Right atrium auricular region (tissue), 2 donors: ENCODE data around the gene ZBTB6. TPM values are rescaled to one million over a fixed set of nuclear protein-coding genes. Genes with fewer than 3 reads are reported as not detected.
"Not testable (repeated sequence)": the region's sequence is repeated elsewhere in the genome, so short reads cannot be mapped to it uniquely, and the experiment has no call there.

Source experiments
- DNase-seq: peaks from one replicate; pipeline ENCODE4 v3.0.0-alpha.2; 2019; ENCODE audit warnings: low spot score
- H3K27ac ChIP-seq, 2 donors: fragments of 200-600 bp; sonication (generic); 1 replicate in 1 of 2; 2 replicates in 1 of 2; pipeline ENCODE4 v1.5.1; 2016 to 2019
- H3K27me3 ChIP-seq, 2 donors: fragments of 200-600 bp; sonication (generic); one replicate each; pipeline versions ENCODE4 v1.5.1 to v1.6.0; 2017 to 2019
- H3K36me3 ChIP-seq: fragments of 200-600 bp; sonication (generic); one replicate; pipeline ENCODE4 v1.5.1; 2016
- H3K4me1 ChIP-seq, 2 donors: fragments of 200-600 bp; sonication (generic); one replicate each; pipeline versions ENCODE4 v1.5.1 to v1.6.0; 2017 to 2019
- H3K4me3 ChIP-seq, 2 donors: fragments of 200-600 bp; sonication (generic); 1 replicate in 1 of 2; 2 replicates in 1 of 2; pipeline ENCODE4 v1.5.1; 2017 to 2019; ENCODE audit warnings: mild to moderate bottlenecking in 1 of 2, moderate library complexity in 1 of 2
- H3K9me3 ChIP-seq, 2 donors: fragments of 200-600 bp; sonication (generic); one replicate each; pipeline ENCODE4 v1.5.1; 2019
- CTCF ChIP-seq, 2 donors: fragments of 200-600 bp; sonication (generic); IDR thresholded peaks; one replicate each; pipeline ENCODE4 v1.5.1; 2019; ENCODE audit warnings: antibody characterized with exemption in 2 of 2
- total RNA-seq, 2 donors: library from RNA; depleted of rRNA; stranded (reverse); fragments of >200 nt; gene quantifications; one replicate each; pipeline ENCODE4 v1.1.0, GENCODE V29; 2016

The ZBTB6 gene
- total RNA-seq, 2 donors from 2014 or later = 6.3 to 6.8 TPM

DNA sequence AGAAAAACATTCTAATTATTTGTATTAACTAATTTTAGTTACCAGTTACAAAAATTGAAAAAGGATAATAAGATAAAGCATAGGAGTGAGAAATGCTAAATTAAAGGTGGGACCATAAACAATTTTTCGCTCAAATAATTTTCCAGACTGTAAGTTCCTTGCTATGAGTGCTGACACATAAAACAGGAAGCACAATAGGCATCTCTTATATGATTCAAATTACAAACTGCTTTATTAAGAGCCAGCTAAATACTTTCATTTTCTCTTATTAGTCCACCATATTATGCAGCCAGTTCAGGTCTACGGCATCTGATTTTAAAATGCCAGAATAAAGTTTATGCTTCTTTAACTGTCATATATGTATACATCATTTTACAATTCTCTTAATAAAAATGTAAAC, 12.3 kb downstream of the ZBTB6 start:
- Histone ChIP-seq H3K4me1 (peaks cover 0 to 43% of the 10 kb centered on the region in 2 donors), H3K4me3 (no peak overlapping the region), H3K36me3 (peaks cover 9% of the 10 kb centered on the region), H3K27me3 (no peaks in the 10 kb centered on the region), H3K9me3 (no peaks in the 10 kb centered on the region), H3K27ac (no peak overlapping the region)
- TF ChIP-seq CTCF (IDR thresholded peaks at IDR 0.05) = no peak
- DNase-seq = no peak

DNA sequence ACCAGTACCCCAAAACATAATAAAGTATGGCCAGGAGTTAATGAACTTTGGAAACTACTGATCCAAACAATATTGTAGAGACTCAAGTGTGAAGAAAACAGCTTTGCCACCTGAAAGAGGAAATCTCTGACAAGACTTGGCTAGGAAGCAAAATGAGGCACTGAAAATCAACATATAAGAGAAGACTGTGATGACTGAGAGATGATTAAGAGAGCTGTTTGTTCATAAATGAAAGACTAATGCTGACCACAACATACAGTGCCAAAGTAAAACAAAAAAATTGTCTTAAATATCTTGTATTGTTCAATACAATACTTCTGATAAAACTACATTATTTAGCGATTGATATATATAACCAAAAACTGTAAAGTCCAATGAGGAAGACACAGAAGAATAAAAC, 15.2 kb downstream of the ZBTB6 start:
- TF ChIP-seq CTCF (IDR thresholded peaks at IDR 0.05) = no peak
- Histone ChIP-seq H3K27me3 (no peaks in the 10 kb centered on the region), H3K4me3 (no peak overlapping the region), H3K4me1 (peaks cover 0 to 28% of the 10 kb centered on the region in 2 donors), H3K36me3 (peaks cover 14% of the 10 kb centered on the region), H3K27ac (no peak overlapping the region), H3K9me3 (no peaks in the 10 kb centered on the region)
- no peak for DNase-seq

- no peaks in the 10 kb centered on the region for H3K27me3 ChIP-seq
- no peak for TF ChIP-seq CTCF (IDR thresholded peaks at IDR 0.05)
- no peaks in the 10 kb centered on the region for H3K4me1 ChIP-seq
- H3K4me3 ChIP-seq = no peak overlapping the region
- peaks cover 67% of the 10 kb centered on the region for H3K36me3 ChIP-seq
- no peak for DNase-seq
- H3K9me3 ChIP-seq = no peaks in the 10 kb centered on the region
- H3K27ac ChIP-seq = no peak overlapping the region
These were observed 24.6 kb downstream of the ZBTB6 start for GRCh38 chr9:122888480-122888879.

DNA sequence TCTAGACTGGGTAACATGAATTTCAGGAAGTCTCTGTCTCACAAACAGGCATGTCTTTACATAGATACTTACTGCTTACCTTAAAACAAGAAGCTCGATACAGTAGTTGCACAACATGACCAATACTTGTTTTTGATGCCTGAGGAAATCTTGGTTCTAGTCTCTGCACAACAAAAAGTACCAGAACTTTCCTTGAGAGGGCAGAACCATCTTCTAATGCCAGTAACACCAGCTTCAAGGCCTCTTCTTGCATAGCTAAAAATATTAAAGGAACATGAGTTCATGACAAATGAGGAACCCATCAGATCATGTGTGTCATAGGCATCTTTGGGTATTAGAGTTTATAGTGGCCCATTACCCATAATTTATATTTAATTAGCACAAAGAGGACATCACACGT, 30.0 kb downstream of the ZBTB6 start:
- Histone ChIP-seq H3K4me3 (no peak overlapping the region), H3K4me1 (peaks cover 0 to 8% of the 10 kb centered on the region in 2 donors), H3K27me3 (no peaks in the 10 kb centered on the region), H3K27ac (no peak overlapping the region), H3K36me3 (peaks cover 72% of the 10 kb centered on the region), H3K9me3 (no peaks in the 10 kb centered on the region)
- no peak for TF ChIP-seq CTCF (IDR thresholded peaks at IDR 0.05)
- no peak for DNase-seq

DNA sequence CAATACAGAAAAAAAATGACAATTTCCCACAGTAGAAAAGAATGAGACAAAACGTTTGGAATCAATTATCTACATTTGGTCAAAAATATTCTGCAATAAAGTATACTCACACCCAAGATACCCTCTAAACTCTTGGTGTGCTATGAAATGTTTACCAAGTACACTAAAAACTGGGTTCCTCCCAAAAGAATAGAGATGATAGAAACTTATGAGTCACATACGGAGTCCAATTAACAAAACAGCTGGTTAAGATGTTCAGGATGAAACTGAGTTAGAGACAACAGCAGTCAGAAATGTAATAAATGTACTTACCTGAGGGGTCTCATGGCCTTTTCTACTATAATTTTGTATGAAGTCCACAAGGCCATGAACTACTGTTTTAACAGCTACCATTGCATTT, 33.7 kb downstream of the ZBTB6 start:
- Histone ChIP-seq H3K27ac (no peak overlapping the region), H3K4me1 (peaks cover 0 to 8% of the 10 kb centered on the region in 2 donors), H3K36me3 (peaks cover 92% of the 10 kb centered on the region), H3K9me3 (no peaks in the 10 kb centered on the region), H3K27me3 (no peaks in the 10 kb centered on the region), H3K4me3 (no peak overlapping the region)
- DNase-seq = no peak
- TF ChIP-seq CTCF (IDR thresholded peaks at IDR 0.05) = no peak

DNA sequence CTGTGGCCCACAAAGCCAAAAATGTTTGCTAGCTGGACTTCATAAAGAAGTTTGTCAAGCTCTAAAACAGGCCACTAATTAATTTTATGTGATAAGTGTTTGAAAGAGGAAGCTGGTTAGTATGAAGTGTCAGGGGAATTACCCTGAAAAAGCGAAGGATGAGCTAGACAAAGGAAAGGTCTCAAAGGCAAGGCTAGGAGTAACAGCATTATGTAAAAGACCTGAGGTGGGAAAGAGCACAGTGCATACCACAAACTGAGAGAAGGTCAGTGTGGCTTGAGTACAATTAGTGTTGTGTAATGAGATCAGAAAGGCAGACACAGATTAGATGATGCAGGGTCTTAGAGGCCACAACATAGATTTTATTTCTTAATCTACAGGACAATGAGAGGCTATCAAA, 37.6 kb downstream of the ZBTB6 start:
- H3K27me3 ChIP-seq = no peaks in the 10 kb centered on the region
- H3K4me3 ChIP-seq = no peak overlapping the region
- no peak for TF ChIP-seq CTCF (IDR thresholded peaks at IDR 0.05)
- no peaks in the 10 kb centered on the region for H3K9me3 ChIP-seq
- DNase-seq = no peak
- peaks cover 96% of the 10 kb centered on the region for H3K36me3 ChIP-seq
- no peaks in the 10 kb centered on the region for H3K4me1 ChIP-seq
- no peak overlapping the region for H3K27ac ChIP-seq

DNA sequence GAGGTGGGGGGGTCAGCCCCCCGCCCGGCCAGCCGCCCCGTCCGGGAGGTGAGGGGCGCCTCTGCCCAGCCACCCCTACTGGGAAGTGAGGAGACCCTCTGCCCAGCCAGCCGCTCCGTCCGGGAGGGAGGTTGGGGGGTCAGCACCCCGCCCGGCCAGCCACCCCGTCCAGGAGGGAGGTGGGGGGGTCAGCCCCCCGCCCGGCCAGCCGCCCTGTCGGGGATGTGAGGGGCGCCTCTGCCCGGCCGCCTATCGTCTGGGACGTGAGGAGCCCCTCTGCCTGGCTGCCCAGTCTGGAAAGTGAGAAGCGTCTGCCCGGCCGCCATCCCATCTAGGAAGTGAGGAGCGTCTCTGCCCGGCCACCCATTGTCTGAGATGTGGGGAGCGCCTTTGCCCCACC, 45.8 kb downstream of the ZBTB6 start:
- H3K4me1 ChIP-seq, H3K4me3 ChIP-seq, H3K9me3 ChIP-seq, H3K27me3 ChIP-seq, DNase-seq, H3K27ac ChIP-seq: not testable (repeated sequence)
- H3K36me3 ChIP-seq = peaks cover 37% of the 10 kb centered on the region
